Colonic mucosa (tissue), 4 donors: Measurements from ENCODE around the gene CDH4. TPM values are rescaled to one million over a fixed set of nuclear protein-coding genes. Genes with fewer than 3 reads are reported as not detected.

Source experiments
- DNase-seq: peaks from one replicate; pipeline ENCODE4 v3.0.0-alpha.2; 2020
- H3K27ac ChIP-seq: fragments of 200-600 bp; one replicate; pipeline ENCODE4 v1.8.0; 2021
- H3K27me3 ChIP-seq: fragments of 200-600 bp; one replicate; pipeline ENCODE4 v1.8.0; 2021
- H3K36me3 ChIP-seq: fragments of 200-600 bp; one replicate; pipeline ENCODE4 v1.8.0; 2021
- H3K4me1 ChIP-seq: fragments of 200-600 bp; one replicate; pipeline ENCODE4 v1.8.0; 2021; ENCODE audit warnings: mild to moderate bottlenecking
- H3K4me3 ChIP-seq: fragments of 200-600 bp; one replicate; pipeline ENCODE4 v1.8.0; 2021
- H3K9ac ChIP-seq, 2 donors: one replicate each; pipeline ENCODE4 v1.7.0; 2013; ENCODE audit warnings: control low read depth in 2 of 2, low read depth in 2 of 2, low read length in 2 of 2
- H3K9me3 ChIP-seq: fragments of 200-600 bp; one replicate; pipeline ENCODE4 v1.8.0; 2021
- intact Hi-C: fragments of 100-400 bp; cut with DNase I; formaldehyde crosslinking; loops from one replicate; pipeline ENCODE4 v1.14.1; 2022
- total RNA-seq, 2 donors: library from RNA; stranded (reverse); fragmentation: NEBNext Ultra II Directional in 1 of 2; extraction: Animal tissue kit (Norgen Biotek cat#: 25700) in 1 of 2; gene quantifications; one replicate each; pipeline ENCODE4 v1.2.1, GENCODE V29; 2021
- TF ChIP-seq, protein P1 (sequence below): fragments of 200-600 bp; IDR thresholded peaks from one replicate; pipeline ENCODE4 v1.8.0; 2022; ENCODE audit warnings: antibody characterized with exemption, mild to moderate bottlenecking
- donor health status: healthy.
- donor health status: DM: no; HTN: no; CAD: no.
- donor health status: DM: no; HTN: no; CAD: no.

CDH4 gene
- total RNA-seq, 2 donors from 2014 or later, result 0.08 TPM; not detected in 1

DNA sequence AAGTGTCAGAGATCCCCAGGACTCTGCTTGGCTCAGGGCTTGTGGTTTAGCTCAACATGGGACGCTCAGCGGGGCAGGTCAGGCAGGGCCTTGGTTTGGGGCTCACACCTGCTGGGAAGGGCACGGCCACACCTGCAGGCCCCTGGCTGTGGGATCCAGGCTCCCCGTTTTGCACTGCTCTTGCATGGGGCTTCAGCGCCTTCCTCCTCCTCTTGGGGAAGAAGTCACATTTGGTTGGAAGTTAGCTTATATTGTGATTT lies 378.3 kb downstream of the CDH4 start:
- intact Hi-C loops, result no loop called here
- Histone ChIP-seq H3K4me3 (no peak overlapping the region), H3K27ac (no peak overlapping the region), H3K9ac (no peak overlapping the region), H3K9me3 (no peaks in the 10 kb centered on the region), H3K27me3 (no peaks in the 10 kb centered on the region), H3K36me3 (no peaks in the 10 kb centered on the region), H3K4me1 (no peaks in the 10 kb centered on the region)
- no peak for DNase-seq
- TF ChIP-seq, protein P1, sequence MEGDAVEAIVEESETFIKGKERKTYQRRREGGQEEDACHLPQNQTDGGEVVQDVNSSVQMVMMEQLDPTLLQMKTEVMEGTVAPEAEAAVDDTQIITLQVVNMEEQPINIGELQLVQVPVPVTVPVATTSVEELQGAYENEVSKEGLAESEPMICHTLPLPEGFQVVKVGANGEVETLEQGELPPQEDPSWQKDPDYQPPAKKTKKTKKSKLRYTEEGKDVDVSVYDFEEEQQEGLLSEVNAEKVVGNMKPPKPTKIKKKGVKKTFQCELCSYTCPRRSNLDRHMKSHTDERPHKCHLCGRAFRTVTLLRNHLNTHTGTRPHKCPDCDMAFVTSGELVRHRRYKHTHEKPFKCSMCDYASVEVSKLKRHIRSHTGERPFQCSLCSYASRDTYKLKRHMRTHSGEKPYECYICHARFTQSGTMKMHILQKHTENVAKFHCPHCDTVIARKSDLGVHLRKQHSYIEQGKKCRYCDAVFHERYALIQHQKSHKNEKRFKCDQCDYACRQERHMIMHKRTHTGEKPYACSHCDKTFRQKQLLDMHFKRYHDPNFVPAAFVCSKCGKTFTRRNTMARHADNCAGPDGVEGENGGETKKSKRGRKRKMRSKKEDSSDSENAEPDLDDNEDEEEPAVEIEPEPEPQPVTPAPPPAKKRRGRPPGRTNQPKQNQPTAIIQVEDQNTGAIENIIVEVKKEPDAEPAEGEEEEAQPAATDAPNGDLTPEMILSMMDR, result no peak

DNA sequence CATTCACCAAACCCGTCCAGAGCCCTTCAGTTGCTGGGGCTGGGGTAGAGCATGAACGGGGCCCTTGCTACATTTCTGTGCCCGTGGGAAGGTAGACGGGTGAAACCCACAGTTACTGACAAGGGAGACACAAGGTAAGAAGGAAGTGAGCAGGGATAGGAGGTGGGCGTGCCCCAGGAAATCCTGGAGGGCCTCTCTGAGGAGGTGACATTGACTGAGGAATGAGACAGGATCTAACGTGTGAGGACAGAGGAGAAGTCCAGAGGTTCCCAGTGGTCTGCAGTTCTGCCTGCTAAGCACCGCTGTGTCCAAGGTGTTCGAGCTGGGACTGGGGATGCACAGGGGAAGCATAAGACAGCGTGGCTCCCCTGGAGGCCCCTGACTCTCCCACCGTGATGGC lies 378.8 kb downstream of the CDH4 start:
- H3K4me1 ChIP-seq, result no peaks in the 10 kb centered on the region
- intact Hi-C loops, result no loop called here
- no peaks in the 10 kb centered on the region for H3K27me3 ChIP-seq

DNA sequence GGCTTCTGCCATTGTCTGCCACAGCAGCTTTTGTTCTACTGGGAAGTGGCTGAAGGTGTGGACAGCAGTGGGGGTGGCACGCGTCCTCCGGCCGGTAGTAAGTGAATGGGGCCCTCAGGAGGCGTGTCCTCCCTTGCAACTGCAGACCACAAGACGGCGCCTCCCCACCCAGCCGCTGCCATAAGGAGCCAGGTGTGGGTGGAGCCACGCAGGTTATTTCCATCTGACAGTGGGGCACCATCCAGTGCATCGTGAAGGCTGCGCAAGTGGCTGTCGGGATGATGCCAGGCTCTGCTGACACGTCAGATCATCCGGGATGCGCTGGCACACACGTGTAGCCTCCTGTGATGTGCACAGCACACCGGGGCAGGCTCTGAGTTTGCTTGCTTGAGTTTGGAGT lies 379.7 kb downstream of the CDH4 start:
- intact Hi-C loops, result no loop called here
- H3K36me3 ChIP-seq, result no peaks in the 10 kb centered on the region
- H3K9ac ChIP-seq, result no peak overlapping the region
- H3K27me3 ChIP-seq, result no peaks in the 10 kb centered on the region
- no peak overlapping the region for H3K27ac ChIP-seq
- H3K4me3 ChIP-seq, result no peak overlapping the region
- no peak for DNase-seq
- TF ChIP-seq, protein P1, result no peak
- no peaks in the 10 kb centered on the region for H3K9me3 ChIP-seq
- H3K4me1 ChIP-seq, result no peaks in the 10 kb centered on the region

More for the DNA sequence above, 378.8 kb downstream of the CDH4 start:
- no peak overlapping the region for H3K9ac ChIP-seq
- H3K9me3 ChIP-seq, result no peaks in the 10 kb centered on the region
- no peak overlapping the region for H3K27ac ChIP-seq
- no peak overlapping the region for H3K4me3 ChIP-seq
- DNase-seq, result no peak
- TF ChIP-seq, protein P1, result no peak
- H3K36me3 ChIP-seq, result no peaks in the 10 kb centered on the region

DNA sequence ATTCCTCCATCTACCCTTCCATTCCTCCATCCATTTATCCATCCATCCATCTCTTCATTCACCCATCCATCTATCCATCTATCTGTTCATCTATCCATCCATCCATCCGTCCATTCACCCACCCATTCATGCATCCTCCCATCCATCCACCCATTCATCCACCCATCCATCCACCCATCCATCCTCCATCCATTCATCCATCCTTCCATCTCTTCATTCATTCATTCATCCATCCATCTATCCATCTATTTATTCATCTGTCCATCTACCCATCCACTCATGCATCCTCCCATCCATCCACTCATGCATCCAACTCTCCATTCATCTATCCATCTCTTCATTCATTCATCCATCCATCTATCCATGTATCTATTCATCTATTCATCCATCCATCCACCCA lies 380.9 kb downstream of the CDH4 start:
- H3K36me3 ChIP-seq, result no peaks in the 10 kb centered on the region
- no peaks in the 10 kb centered on the region for H3K27me3 ChIP-seq
- no peaks in the 10 kb centered on the region for H3K4me1 ChIP-seq
- TF ChIP-seq, protein P1, result no peak
- no peaks in the 10 kb centered on the region for H3K9me3 ChIP-seq
- H3K9ac ChIP-seq, result no peak overlapping the region
- no peak overlapping the region for H3K4me3 ChIP-seq
- H3K27ac ChIP-seq, result no peak overlapping the region
- DNase-seq, result no peak
- intact Hi-C loops, result no loop called here

DNA sequence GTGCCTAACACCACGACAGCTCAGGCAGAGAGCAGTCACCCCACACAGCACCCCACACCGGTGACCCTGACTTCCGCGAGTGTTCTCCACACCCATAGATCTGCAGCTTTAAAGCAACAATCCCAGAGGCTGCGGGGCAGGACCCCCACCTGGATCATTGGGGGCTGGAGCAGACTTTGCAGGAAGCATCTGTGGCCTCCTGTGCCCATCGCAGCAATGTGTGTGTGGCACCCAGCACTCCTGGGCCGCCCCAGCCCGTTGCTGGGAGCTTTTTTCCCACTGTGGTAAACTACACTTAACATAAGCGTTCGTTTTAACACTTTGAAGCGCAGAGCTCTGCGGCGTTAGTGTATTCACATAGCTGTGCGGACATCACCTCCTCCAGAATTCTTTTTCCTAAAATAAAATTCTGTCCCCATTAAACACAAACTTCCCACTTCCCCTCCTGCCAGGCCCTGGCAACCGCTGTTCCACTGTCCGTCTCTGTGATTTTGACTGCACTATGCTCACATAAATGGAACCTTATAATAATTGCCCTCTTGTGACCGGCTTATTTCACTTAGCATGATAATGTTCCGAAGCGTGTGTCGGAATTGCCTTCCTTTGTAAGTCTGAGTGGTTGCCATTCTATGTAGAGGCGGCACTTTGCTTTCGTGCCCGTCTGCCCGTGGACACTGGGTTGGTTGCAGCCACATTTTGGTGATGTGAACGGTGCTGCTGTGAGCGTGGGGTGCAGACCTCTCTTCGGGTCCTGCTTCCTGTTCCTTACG lies 382.5 kb downstream of the CDH4 start:
- Histone ChIP-seq H3K36me3 (no peaks in the 10 kb centered on the region), H3K27me3 (no peaks in the 10 kb centered on the region), H3K27ac (no peak overlapping the region), H3K9me3 (no peaks in the 10 kb centered on the region), H3K9ac (no peak overlapping the region), H3K4me1 (no peaks in the 10 kb centered on the region), H3K4me3 (no peak overlapping the region)
- intact Hi-C loops, result no loop called here
- TF ChIP-seq, protein P1, result no peak
- no peak for DNase-seq
